K562 (cell line): Measurements from ENCODE around the gene APLF. TPM values are rescaled to one million over a fixed set of nuclear protein-coding genes. Genes with fewer than 3 reads are reported as not detected.

Source experiments
- ARID2 ChIP-seq: fragments of 450-650 bp; IDR thresholded peaks from 2 replicates; pipeline ENCODE4 v1.6.1; 2017; ENCODE audit warnings: antibody characterized with exemption, mild to moderate bottlenecking
- CEBPG ChIP-seq, 3 experiments: fragments of 200-800 bp in 1 of 3; sonication (Bioruptor generic) in 1 of 3; sonication (generic) in 1 of 3; formaldehyde crosslinking in 1 of 3; IDR thresholded peaks in 2 of 3; conservative IDR thresholded peaks in 1 of 3; 2 replicates each; pipeline versions ENCODE4 v1.6.1 to v1.8.0; 2016 to 2022; ENCODE audit warnings: missing compliant biosample characterization in 2 of 3, missing genetic modification characterization in 2 of 3, mild to moderate bottlenecking in 1 of 3, missing genetic modification reagents in 1 of 3
- CTBP1 ChIP-seq: fragments of 450-650 bp; IDR thresholded peaks from 2 replicates; pipeline ENCODE4 v1.6.1; 2016; ENCODE audit warnings: borderline replicate concordance
- EP400 ChIP-seq: fragments of 450-650 bp; IDR thresholded peaks from 2 replicates; pipeline ENCODE4 v1.6.1; 2017; ENCODE audit warnings: antibody characterized with exemption, mild to moderate bottlenecking, moderate library complexity
- EWSR1 ChIP-seq: fragments of 450-650 bp; IDR thresholded peaks from 2 replicates; pipeline ENCODE4 v1.6.1; 2018; ENCODE audit warnings: borderline replicate concordance, mild to moderate bottlenecking, low read depth, moderate library complexity; ENCODE audit not compliant: partially characterized antibody
- HIVEP1 ChIP-seq: fragments of 250-450 bp; sonication (Bioruptor Pico); IDR thresholded peaks from 2 replicates; pipeline ENCODE4 v1.4.0; 2020; ENCODE audit warnings: mild to moderate bottlenecking
- HMG20B ChIP-seq: fragments of 250-450 bp; sonication (Bioruptor Pico); IDR thresholded peaks from 2 replicates; pipeline ENCODE4 v1.5.0; 2021; ENCODE audit warnings: mild to moderate bottlenecking
- KDM4B ChIP-seq, 2 experiments: fragments of 450-650 bp in 1 of 2; sonication (generic) in 1 of 2; IDR thresholded peaks; 2 replicates each; pipeline ENCODE4 v1.6.1; 2016 to 2017; ENCODE audit warnings: borderline replicate concordance in 2 of 2, antibody characterized with exemption in 1 of 2, low read depth in 1 of 2, mild to moderate bottlenecking in 1 of 2
- KLF6 ChIP-seq: fragments of 250-450 bp; sonication (Bioruptor Pico); IDR thresholded peaks from 2 replicates; pipeline ENCODE4 v1.4.0; 2020; ENCODE audit warnings: mild to moderate bottlenecking, moderate library complexity, borderline replicate concordance
- MCM2 ChIP-seq: fragments of 450-650 bp; IDR thresholded peaks from 2 replicates; pipeline ENCODE4 v1.6.1; 2017; ENCODE audit warnings: low read depth, mild to moderate bottlenecking
- MEF2A ChIP-seq: IDR thresholded peaks from 2 replicates; pipeline ENCODE4 v1.6.1; 2011; ENCODE audit warnings: low read depth, mild to moderate bottlenecking, low read length, moderate library complexity; ENCODE audit not compliant: control insufficient read depth
- NCOR1 ChIP-seq: fragments of 450-650 bp; IDR thresholded peaks from 2 replicates; pipeline ENCODE4 v1.6.1; 2016; ENCODE audit warnings: mild to moderate bottlenecking, moderate library complexity
- NFE2L1 ChIP-seq: fragments of 450-650 bp; IDR thresholded peaks from 2 replicates; pipeline ENCODE4 v1.6.1; 2016; ENCODE audit warnings: missing genetic modification characterization, low read depth, mild to moderate bottlenecking, missing compliant biosample characterization, moderate library complexity, borderline replicate concordance
- NR1H2 ChIP-seq: sonication (generic); formaldehyde crosslinking; IDR thresholded peaks from 2 replicates; pipeline ENCODE4 v1.4.0; 2020; ENCODE audit warnings: mild to moderate bottlenecking, missing genetic modification reagents
- POLR2A ChIP-seq: fragments of 450-650 bp; conservative IDR thresholded peaks from 2 replicates; pipeline ENCODE4 v1.6.1; 2016
- PYGO2 ChIP-seq: fragments of 450-650 bp; IDR thresholded peaks from 2 replicates; pipeline ENCODE4 v1.6.1; 2016; ENCODE audit warnings: mild to moderate bottlenecking, missing genetic modification characterization, moderate library complexity, missing compliant biosample characterization
- RAD51 ChIP-seq: fragments of 450-650 bp; IDR thresholded peaks from 2 replicates; pipeline ENCODE4 v1.7.1; 2016; ENCODE audit warnings: low read depth, mild to moderate bottlenecking, borderline replicate concordance
- SMARCC2 ChIP-seq: fragments of 450-650 bp; IDR thresholded peaks from 2 replicates; pipeline ENCODE4 v1.6.1; 2017; ENCODE audit warnings: antibody characterized with exemption, moderate library complexity, mild to moderate bottlenecking, low read depth
- SPI1 ChIP-seq: IDR thresholded peaks from 2 replicates; pipeline ENCODE4 v1.6.1; 2011; ENCODE audit warnings: low read depth, low read length, control low read depth, borderline replicate concordance
- THRB ChIP-seq: fragments of 450-650 bp; formaldehyde crosslinking; conservative IDR thresholded peaks from 2 replicates; pipeline ENCODE4 v1.4.0; 2022; ENCODE audit warnings: mild to moderate bottlenecking, missing genetic modification characterization
- ZFP1 ChIP-seq: fragments of 450-650 bp; formaldehyde crosslinking; IDR thresholded peaks from 2 replicates; pipeline ENCODE4 v1.4.0; 2020; ENCODE audit warnings: mild to moderate bottlenecking, mixed read lengths
- ZNF239 ChIP-seq: fragments of 250-450 bp; sonication (Bioruptor Pico); IDR thresholded peaks from 2 replicates; pipeline ENCODE4 v1.4.0; 2020; ENCODE audit warnings: mild to moderate bottlenecking
- ZNF274 ChIP-seq: IDR thresholded peaks from 2 replicates; pipeline ENCODE4 v1.6.1; 2011; ENCODE audit warnings: low read depth, mild to moderate bottlenecking, low read length, moderate library complexity, borderline replicate concordance
- ZNF583 ChIP-seq: fragments of 250-450 bp; sonication (Bioruptor Pico); IDR thresholded peaks from 2 replicates; pipeline ENCODE4 v1.4.0; 2020
- ZNF766 ChIP-seq: fragments of 200-800 bp; sonication (Bioruptor generic); conservative IDR thresholded peaks from 2 replicates; pipeline ENCODE4 v1.6.1; 2016; ENCODE audit warnings: missing genetic modification characterization, missing compliant biosample characterization
- polyA plus RNA-seq, 8 experiments: library from polyadenylated mRNA; depleted of rRNA in 4 of 8; stranded (reverse) in 5 of 8; unstranded in 3 of 8; fragments of >200 nt; fragmentation: Nextera tagmentation in 2 of 8; fragmentation: Illumina TruSeq in 1 of 8; extraction: Ambion mirVana in 2 of 8; extraction: Trizol in 1 of 8; gene quantifications; 2 replicates each; pipeline versions ENCODE4 v1.2.1 to v1.2.3, GENCODE V29; 2011 to 2014; ENCODE audit warnings: inconsistent platforms in 1 of 8, missing spikeins in 1 of 8
- total RNA-seq, 7 experiments: library from RNA; depleted of rRNA in 6 of 7; stranded (reverse); fragments of >200 nt in 6 of 7; fragmentation: Illumina TruSeq in 2 of 7; extraction: Trizol in 2 of 7; gene quantifications; 2 replicates each; pipeline versions ENCODE4 v1.2.1 to v1.2.3, GENCODE V29; 2011 to 2021; ENCODE audit warnings: low replicate concordance in 1 of 7
- TF ChIP-seq, protein P1 (sequence below): fragments of 250-450 bp; sonication (Bioruptor Pico); IDR thresholded peaks from 2 replicates; pipeline ENCODE4 v1.4.0; 2020

The APLF gene
- total and polyA plus RNA-seq, 9 of the 15 experiments (the other 6 are each of a cell fraction or from before 2014, with no cell fraction given): 0.07 to 1.1 (median 0.71) TPM

GRCh38 chr2:68441179-68441993 lies 26.0 kb upstream of the APLF start (continued):
- TF ChIP-seq ZNF239 (CRISPR knock-in tag) (peak; percentile 42; the same call in 1 of the 2 replicates), SMARCC2 (no peak), KLF6 (CRISPR knock-in tag) (no peak; the same call in 1 of the 2 replicates), ZNF766 (no peak), PYGO2 (tag) (no peak), HMG20B (no peak), POLR2A (no peak), MCM2 (no peak), EWSR1 (no peak), CTBP1 (peak; percentile 18; the same call in 1 of the 2 replicates), ZNF274 (no peak), ARID2 (peak; percentile 88), SPI1 (peak; percentile 36; the same call in 1 of the 2 replicates), KDM4B (IDR thresholded peaks at IDR 0.05; ENCODE audit: borderline replicate concordance in 2 of 2, low read depth in 1 of 2) (no peak), NCOR1 (no peak), NR1H2 (CRISPR knock-in tag) (no peak), HIVEP1 (CRISPR knock-in tag) (no peak), EP400 (no peak; the same call in 1 of the 2 replicates), CEBPG (CRISPR knock-in tag; IDR thresholded peaks at IDR 0.05) (peak; percentile 71), CEBPG (tag; conservative IDR thresholded peaks at IDR 0.05 in 1 of 2, IDR thresholded peaks at IDR 0.05 in 1 of 2) (peak; percentile 84 to 85), RAD51 (no peak), NFE2L1 (tag) (no peak), THRB (CRISPR knock-in tag) (no peak), MEF2A (no peak), ZFP1 (CRISPR knock-in tag) (no peak), ZNF583 (CRISPR knock-in tag) (0 out of 2 replicates have a peak, but pooled peaks have one; percentile 29)
- TF ChIP-seq, protein P1, sequence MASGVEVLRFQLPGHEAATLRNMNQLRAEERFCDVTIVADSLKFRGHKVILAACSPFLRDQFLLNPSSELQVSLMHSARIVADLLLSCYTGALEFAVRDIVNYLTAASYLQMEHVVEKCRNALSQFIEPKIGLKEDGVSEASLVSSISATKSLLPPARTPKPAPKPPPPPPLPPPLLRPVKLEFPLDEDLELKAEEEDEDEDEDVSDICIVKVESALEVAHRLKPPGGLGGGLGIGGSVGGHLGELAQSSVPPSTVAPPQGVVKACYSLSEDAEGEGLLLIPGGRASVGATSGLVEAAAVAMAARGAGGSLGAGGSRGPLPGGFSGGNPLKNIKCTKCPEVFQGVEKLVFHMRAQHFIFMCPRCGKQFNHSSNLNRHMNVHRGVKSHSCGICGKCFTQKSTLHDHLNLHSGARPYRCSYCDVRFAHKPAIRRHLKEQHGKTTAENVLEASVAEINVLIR (CRISPR knock-in tag): no peak
